C4-2B (cell line): Measurements from ENCODE around the gene AP1G2.

Experiments used
- ZFX ChIP-seq: fragments of 450-650 bp; IDR thresholded peaks from 2 replicates; pipeline ENCODE4 v1.6.1; 2017
- TF ChIP-seq, protein P1 (sequence below): fragments of 450-650 bp; conservative IDR thresholded peaks from 2 replicates; pipeline ENCODE4 v1.5.1; 2017; ENCODE audit warnings: mild to moderate bottlenecking

DNA sequence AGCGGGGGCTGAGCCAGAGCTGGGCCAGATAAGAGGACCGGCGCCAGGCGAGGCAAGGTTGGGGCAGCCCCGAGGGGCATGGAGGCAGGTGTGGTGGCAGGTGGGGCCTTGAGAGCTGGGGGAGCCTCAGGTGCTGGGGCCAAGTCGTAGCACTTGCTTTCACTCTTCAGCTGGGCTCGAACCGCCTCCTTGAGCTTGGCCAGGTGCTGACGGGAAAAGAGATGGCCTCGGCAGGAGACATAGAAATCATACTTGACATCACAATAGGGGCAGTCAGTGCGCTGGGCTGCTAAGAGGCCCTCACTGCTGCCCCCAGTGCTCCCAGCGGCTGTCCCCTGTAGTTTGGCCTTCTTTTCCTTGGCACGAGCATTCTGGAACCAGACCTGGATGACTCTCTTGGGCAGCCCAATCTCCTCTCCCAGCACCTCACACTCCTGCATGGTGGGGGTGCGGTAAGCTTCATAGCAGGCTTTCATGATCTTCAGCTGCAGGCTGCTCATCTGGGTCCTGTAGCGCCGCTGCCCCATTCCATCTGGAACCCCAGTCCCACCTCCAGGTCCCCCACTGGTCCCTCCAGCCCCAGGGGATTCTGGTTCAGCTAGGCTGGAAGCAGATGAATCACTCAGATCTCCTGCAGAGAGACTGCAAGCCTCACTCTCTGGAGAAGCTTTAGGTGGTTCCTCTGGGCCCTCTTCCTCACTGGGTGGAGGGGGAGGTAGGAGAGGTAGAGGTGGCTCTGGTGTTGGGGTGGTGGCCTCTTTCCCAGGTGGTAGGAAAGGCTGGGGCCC lies 44.2 kb downstream of the AP1G2 start:
- TF ChIP-seq, protein P1, sequence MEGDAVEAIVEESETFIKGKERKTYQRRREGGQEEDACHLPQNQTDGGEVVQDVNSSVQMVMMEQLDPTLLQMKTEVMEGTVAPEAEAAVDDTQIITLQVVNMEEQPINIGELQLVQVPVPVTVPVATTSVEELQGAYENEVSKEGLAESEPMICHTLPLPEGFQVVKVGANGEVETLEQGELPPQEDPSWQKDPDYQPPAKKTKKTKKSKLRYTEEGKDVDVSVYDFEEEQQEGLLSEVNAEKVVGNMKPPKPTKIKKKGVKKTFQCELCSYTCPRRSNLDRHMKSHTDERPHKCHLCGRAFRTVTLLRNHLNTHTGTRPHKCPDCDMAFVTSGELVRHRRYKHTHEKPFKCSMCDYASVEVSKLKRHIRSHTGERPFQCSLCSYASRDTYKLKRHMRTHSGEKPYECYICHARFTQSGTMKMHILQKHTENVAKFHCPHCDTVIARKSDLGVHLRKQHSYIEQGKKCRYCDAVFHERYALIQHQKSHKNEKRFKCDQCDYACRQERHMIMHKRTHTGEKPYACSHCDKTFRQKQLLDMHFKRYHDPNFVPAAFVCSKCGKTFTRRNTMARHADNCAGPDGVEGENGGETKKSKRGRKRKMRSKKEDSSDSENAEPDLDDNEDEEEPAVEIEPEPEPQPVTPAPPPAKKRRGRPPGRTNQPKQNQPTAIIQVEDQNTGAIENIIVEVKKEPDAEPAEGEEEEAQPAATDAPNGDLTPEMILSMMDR = no peak
- no peak for TF ChIP-seq ZFX
